Panc1 (cell line): ENCODE data around the gene TMEM98.

Experiments used
- CTCF ChIP-seq: fragments of 450-650 bp; IDR thresholded peaks from 2 replicates; pipeline ENCODE4 v1.5.1; 2017; ENCODE audit warnings: mild to moderate bottlenecking
- POLR2AphosphoS5 ChIP-seq: IDR thresholded peaks from 2 replicates; pipeline ENCODE4 v1.6.1; 2012; ENCODE audit warnings: mild to moderate bottlenecking, low read depth, low read length, moderate library complexity
- SIN3A ChIP-seq: IDR thresholded peaks from 2 replicates; pipeline ENCODE4 v1.6.1; 2012; ENCODE audit warnings: low read depth, mild to moderate bottlenecking, low read length, moderate library complexity, borderline replicate concordance; ENCODE audit not compliant: insufficient read depth

GRCh38 chr17:32953857-32954256 is 25.9 kb downstream of the TMEM98 start:
- TF ChIP-seq CTCF (no peak), POLR2AphosphoS5 (no peak), SIN3A (no peak)
